Activated naive CD8-positive, alpha-beta T cell (primary cell): ENCODE data around the gene DOCK11.
"Not testable (repeated sequence)": the region's sequence is repeated elsewhere in the genome, so short reads cannot be mapped to it uniquely, and the experiment has no call there.

Experiments used
- H3K27ac Mint-ChIP-seq: one replicate; pipeline ENCODE4 v1.8.0; 2021; ENCODE audit warnings: mixed read lengths
- H3K27me3 Mint-ChIP-seq: one replicate; pipeline ENCODE4 v1.8.0; 2021; ENCODE audit warnings: mixed read lengths
- H3K36me3 Mint-ChIP-seq: one replicate; pipeline ENCODE4 v1.8.0; 2021; ENCODE audit warnings: mixed read lengths
- H3K4me1 Mint-ChIP-seq: one replicate; pipeline ENCODE4 v1.8.0; 2021; ENCODE audit warnings: low read depth, mixed read lengths
- H3K4me3 Mint-ChIP-seq: one replicate; pipeline ENCODE4 v1.8.0; 2021; ENCODE audit warnings: mild to moderate bottlenecking, mixed read lengths
- H3K9me3 Mint-ChIP-seq: one replicate; pipeline ENCODE4 v1.8.0; 2021; ENCODE audit warnings: low read depth, mixed read lengths

Gene DOCK11

DNA sequence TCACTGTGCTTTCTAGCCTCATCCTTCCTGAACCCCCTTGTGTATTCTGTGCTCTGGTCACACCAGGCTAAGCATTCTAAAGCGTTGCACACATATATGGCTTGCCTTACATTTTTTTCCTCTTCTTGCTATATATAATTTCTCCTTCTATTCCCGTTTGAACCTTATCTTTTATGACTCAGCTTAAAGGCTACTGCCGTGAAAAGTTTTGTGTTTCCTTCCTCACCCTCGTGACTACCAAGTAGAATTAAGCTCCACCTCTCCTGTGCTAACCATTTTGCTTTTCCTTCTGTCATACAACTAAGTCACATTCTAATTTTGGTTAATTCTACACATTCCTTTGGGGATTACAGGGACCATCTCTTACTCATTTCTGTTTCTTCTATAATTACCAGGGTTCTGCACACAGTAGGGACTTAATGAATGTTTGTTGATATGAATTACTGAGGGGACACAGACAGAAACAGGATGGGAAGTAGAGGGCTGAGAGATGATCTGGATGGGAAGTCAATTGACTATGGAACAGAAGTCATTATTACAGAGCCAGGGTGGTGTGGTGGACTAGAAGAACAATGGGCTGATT, 67.1 kb downstream of the DOCK11 start:
- Mint-ChIP-seq H3K4me3 (no peak overlapping the region), H3K36me3 (peaks cover 3% of the 10 kb centered on the region), H3K27me3 (no peaks in the 10 kb centered on the region), H3K9me3 (no peaks in the 10 kb centered on the region), H3K4me1 (peaks cover 29% of the 10 kb centered on the region), H3K27ac (peak overlapping the region; percentile 84)

DNA sequence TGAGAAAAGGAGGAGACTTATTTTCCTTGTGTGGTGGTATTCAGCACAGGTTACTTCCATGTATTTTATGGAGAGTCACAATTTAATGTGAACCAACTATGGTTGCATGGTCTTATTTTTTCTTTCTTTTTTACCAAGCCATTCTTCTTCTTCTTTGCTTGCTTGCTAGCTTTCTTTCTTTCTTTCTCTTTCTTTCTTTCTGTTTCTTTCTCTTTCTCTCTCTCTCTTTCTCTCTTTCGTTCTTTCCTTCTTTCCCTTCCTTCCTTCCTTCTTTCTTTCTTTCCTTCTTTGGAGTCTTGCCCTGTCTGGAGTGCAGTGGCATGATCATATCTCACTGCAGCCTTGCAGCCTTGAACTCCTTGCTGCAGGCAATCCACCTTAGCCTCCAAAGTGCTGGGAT, 68.9 kb downstream of the DOCK11 start:
- Mint-ChIP-seq H3K4me3 (no peak overlapping the region), H3K27me3 (no peaks in the 10 kb centered on the region), H3K9me3 (no peaks in the 10 kb centered on the region), H3K27ac (peak overlapping the region; percentile 46), H3K36me3 (peaks cover 3% of the 10 kb centered on the region), H3K4me1 (peaks cover 26% of the 10 kb centered on the region)

GRCh38 chrX:118565853-118566252, 70.2 kb downstream of the DOCK11 start:
- Mint-ChIP-seq H3K36me3 (peaks cover 3% of the 10 kb centered on the region), H3K4me1 (peaks cover 30% of the 10 kb centered on the region), H3K27ac (peak overlapping the region; percentile 41), H3K9me3 (no peaks in the 10 kb centered on the region), H3K4me3 (no peak overlapping the region), H3K27me3 (no peaks in the 10 kb centered on the region)

DNA sequence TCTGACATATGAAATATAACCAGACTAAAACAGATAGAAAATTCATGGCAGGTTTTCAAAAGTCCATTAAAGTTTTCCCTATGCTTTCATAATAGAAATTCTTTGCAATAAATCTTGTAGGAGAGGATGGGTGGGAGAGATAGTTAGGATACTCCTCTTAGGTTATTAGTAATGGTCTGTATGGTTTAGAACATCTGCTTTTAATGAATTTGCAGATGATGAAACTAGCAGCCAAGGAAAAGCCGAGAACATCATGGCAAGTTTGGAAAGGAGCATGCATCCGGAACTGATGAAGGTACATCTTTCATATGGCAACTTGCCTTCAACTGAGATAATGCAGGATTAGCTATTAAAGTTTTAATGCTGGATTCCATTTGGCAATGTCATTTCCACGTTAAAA, 70.7 kb downstream of the DOCK11 start:
- peak overlapping the region; percentile 41 for H3K27ac Mint-ChIP-seq
- H3K27me3 Mint-ChIP-seq: no peaks in the 10 kb centered on the region
- no peak overlapping the region for H3K4me3 Mint-ChIP-seq
- H3K9me3 Mint-ChIP-seq: no peaks in the 10 kb centered on the region
- H3K36me3 Mint-ChIP-seq: peaks cover 3% of the 10 kb centered on the region
- peaks cover 32% of the 10 kb centered on the region for H3K4me1 Mint-ChIP-seq

DNA sequence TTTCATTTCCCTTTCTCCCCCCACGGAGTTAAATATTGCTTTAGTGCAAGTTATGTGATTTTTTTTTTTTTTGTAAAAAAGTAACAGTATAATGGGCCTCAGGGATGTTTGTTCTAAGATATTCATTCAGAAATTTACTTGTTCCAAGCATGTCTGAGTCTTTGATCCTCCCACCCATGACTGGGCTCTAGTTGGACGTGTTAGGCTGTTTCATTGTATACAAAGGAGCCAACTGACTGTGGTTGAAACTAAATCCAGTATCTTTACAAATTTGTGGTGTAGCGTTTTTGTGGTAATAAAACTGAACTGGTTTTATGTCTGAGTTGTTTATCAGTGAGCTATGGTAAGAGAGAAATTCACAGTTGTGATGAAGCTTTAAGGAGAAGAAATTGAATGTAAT, 74.1 kb downstream of the DOCK11 start:
- peaks cover 17% of the 10 kb centered on the region for H3K4me1 Mint-ChIP-seq
- H3K27me3 Mint-ChIP-seq: no peaks in the 10 kb centered on the region
- no peaks in the 10 kb centered on the region for H3K9me3 Mint-ChIP-seq
- H3K36me3 Mint-ChIP-seq: no peaks in the 10 kb centered on the region
- H3K27ac Mint-ChIP-seq: peak overlapping the region; percentile 81
- H3K4me3 Mint-ChIP-seq: no peak overlapping the region

DNA sequence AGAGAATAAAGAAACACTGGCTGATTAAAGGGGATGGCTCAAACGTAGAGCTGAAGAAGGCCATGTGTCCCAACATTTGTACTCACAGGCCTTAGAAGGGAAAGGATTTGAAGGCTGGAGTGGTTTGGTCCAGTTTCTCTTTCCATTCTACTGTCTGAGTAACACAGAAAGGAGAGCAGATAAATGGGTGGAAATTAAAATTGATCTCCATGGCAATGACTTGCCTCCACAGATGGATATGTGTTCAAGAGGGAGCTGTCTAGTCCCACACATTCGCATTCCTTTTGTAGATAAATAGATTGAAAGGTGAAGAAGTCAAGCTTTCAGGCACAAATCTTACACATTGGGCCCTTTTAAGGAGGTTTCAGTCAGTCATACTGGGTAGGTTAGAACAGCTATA, 74.6 kb downstream of the DOCK11 start:
- Mint-ChIP-seq H3K4me3 (no peak overlapping the region), H3K27me3 (no peaks in the 10 kb centered on the region), H3K36me3 (no peaks in the 10 kb centered on the region), H3K9me3 (no peaks in the 10 kb centered on the region), H3K27ac (peak overlapping the region; percentile 81), H3K4me1 (peaks cover 17% of the 10 kb centered on the region)

GRCh38 chrX:118571836-118572235, 76.2 kb downstream of the DOCK11 start:
- Mint-ChIP-seq H3K27ac (no peak overlapping the region), H3K4me1 (peaks cover 11% of the 10 kb centered on the region), H3K4me3 (no peak overlapping the region), H3K9me3 (no peaks in the 10 kb centered on the region), H3K27me3 (no peaks in the 10 kb centered on the region), H3K36me3 (no peaks in the 10 kb centered on the region)

- no peaks in the 10 kb centered on the region for H3K36me3 Mint-ChIP-seq
- H3K4me1 Mint-ChIP-seq: peaks cover 6% of the 10 kb centered on the region
- H3K27me3 Mint-ChIP-seq: no peaks in the 10 kb centered on the region
- no peak overlapping the region for H3K4me3 Mint-ChIP-seq
- no peaks in the 10 kb centered on the region for H3K9me3 Mint-ChIP-seq
- H3K27ac Mint-ChIP-seq: no peak overlapping the region
Observed at GRCh38 chrX:118574666-118575065, 79.1 kb downstream of the DOCK11 start.

DNA sequence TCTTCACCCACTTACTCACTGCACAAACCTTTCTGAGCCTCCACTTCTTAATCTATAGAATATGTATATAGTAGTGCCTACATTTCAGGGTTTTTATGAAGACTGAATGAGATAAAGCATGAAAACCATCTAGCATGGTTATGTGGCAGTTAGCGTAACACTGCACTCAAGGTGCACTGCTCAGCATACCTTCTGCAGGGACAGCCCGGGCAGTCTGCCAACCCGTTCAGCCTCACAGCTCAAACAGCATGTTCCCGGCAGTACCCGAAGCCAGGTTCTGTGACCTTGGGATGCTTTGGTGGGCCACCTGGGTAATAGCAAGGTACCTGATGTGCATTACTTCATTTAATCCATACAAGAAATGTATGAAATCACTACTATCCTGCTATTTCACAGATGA, 81.4 kb downstream of the DOCK11 start:
- no peak overlapping the region for H3K27ac Mint-ChIP-seq
- H3K36me3 Mint-ChIP-seq: peaks cover 2% of the 10 kb centered on the region
- H3K4me3 Mint-ChIP-seq: no peak overlapping the region
- H3K4me1 Mint-ChIP-seq: no peaks in the 10 kb centered on the region
- H3K27me3 Mint-ChIP-seq: no peaks in the 10 kb centered on the region
- no peaks in the 10 kb centered on the region for H3K9me3 Mint-ChIP-seq

GRCh38 chrX:118579417-118579816, 83.8 kb downstream of the DOCK11 start:
- Mint-ChIP-seq H3K9me3 (no peaks in the 10 kb centered on the region), H3K4me1 (no peaks in the 10 kb centered on the region), H3K36me3 (peaks cover 5% of the 10 kb centered on the region), H3K4me3 (no peak overlapping the region), H3K27ac (no peak overlapping the region), H3K27me3 (no peaks in the 10 kb centered on the region)

DNA sequence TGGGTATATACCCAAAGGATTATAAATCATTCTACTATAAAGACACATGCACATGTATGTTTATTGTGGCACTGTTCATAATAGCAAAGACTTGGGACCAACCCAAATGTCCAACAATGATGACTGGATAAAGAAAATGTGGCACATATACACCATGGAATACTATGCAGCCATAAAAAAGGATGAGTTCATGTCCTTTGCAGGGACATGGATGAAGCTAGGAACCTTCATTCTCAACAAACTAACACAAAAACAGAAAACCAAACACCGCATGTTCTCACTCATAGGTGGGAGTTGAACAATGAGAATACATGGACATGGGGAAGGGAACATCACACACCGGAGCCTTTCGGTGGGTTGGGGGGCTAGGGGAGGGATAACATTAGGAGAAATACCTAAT, 87.3 kb downstream of the DOCK11 start:
- H3K36me3 Mint-ChIP-seq, H3K9me3 Mint-ChIP-seq, H3K27me3 Mint-ChIP-seq, H3K4me1 Mint-ChIP-seq, H3K4me3 Mint-ChIP-seq, H3K27ac Mint-ChIP-seq: not testable (repeated sequence)

GRCh38 chrX:118583781-118584180, 88.2 kb downstream of the DOCK11 start:
- Mint-ChIP-seq H3K27me3 (no peaks in the 10 kb centered on the region), H3K9me3 (no peaks in the 10 kb centered on the region), H3K27ac (no peak overlapping the region), H3K4me3 (no peak overlapping the region), H3K4me1 (no peaks in the 10 kb centered on the region), H3K36me3 (peaks cover 5% of the 10 kb centered on the region)

DNA sequence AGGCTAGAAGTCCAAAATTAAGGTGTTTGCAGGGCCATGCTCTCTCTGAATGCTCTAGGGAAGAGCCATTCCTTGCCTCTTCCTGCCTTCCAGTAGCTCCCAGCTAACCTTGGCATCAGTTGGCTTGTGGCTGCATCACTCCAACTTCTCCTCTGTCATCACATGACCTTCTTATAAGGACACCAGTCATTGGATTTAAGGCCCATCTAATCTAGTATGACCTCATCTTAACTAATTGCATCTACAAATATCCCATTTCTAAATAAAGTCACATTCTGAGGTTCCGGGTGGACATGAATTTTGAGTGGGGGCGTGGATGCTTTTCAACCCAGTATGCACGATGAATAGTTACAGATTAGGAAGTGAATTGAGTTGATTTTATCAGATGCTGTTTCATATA, 89.7 kb downstream of the DOCK11 start:
- Mint-ChIP-seq H3K27ac (peak overlapping the region; percentile 16), H3K9me3 (no peaks in the 10 kb centered on the region), H3K36me3 (peaks cover 5% of the 10 kb centered on the region), H3K4me3 (no peak overlapping the region), H3K4me1 (no peaks in the 10 kb centered on the region), H3K27me3 (no peaks in the 10 kb centered on the region)

- H3K27ac Mint-ChIP-seq: peak overlapping the region; percentile 76
- not testable (repeated sequence) for H3K36me3 Mint-ChIP-seq, H3K4me1 Mint-ChIP-seq, H3K27me3 Mint-ChIP-seq, H3K4me3 Mint-ChIP-seq, H3K9me3 Mint-ChIP-seq
Observed at GRCh38 chrX:118586206-118586605, 90.6 kb downstream of the DOCK11 start.

GRCh38 chrX:118588715-118589114, 93.1 kb downstream of the DOCK11 start:
- Mint-ChIP-seq H3K36me3 (no peaks in the 10 kb centered on the region), H3K27me3 (no peaks in the 10 kb centered on the region), H3K9me3 (no peaks in the 10 kb centered on the region), H3K4me3 (no peak overlapping the region), H3K4me1 (peaks cover 1% of the 10 kb centered on the region), H3K27ac (no peak overlapping the region)

DNA sequence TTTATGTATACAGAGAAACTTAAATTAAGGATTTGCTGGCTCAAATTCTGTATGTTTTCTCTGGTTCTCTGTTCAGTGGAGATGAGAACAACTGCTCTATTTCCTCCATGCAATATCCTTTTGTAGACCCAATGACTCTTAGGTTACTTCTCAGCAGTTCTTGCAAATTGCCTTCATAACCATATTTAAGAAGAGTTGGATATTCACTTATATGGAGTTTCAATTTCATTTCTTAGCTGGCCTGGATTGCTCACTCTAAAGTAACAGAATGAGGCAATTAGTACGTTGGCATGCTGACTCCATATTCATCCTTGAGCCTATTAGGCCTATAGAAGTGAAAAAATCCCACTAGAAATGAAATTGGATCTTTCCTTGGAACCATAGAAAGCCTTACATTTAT, 93.6 kb downstream of the DOCK11 start:
- Mint-ChIP-seq H3K27ac (peak overlapping the region; percentile 68), H3K4me3 (no peak overlapping the region), H3K36me3 (no peaks in the 10 kb centered on the region), H3K4me1 (peaks cover 3% of the 10 kb centered on the region), H3K9me3 (no peaks in the 10 kb centered on the region), H3K27me3 (no peaks in the 10 kb centered on the region)
